IMR-90 (cell line): ENCODE results near the gene OR1Q1. TPM values are rescaled to one million over a fixed set of nuclear protein-coding genes. Genes with fewer than 3 reads are reported as not detected.
A peak's percentile ranks its signal among the peaks of the same experiment; 100 is the strongest.

Experiments
- ATAC-seq: fragments of 200-7000 bp; cut with Tn5 transposase; 2 replicates; pipeline ENCODE4 v1.9.1; 2020; ENCODE audit warnings: low read depth, mild to moderate bottlenecking, moderate library complexity
- BruUV-seq: library from RNA; stranded (reverse); fragments of 400-500 nt; replicated peaks from 2 replicates; lab custom pipeline; 2021; lab: Mats Ljungman, UMichigan
- CTCF ChIA-PET: fragments of 300-600 bp; formaldehyde crosslinking; extraction: SDS; loops from one replicate; lab custom pipeline; 2021; ENCODE audit warnings: antibody characterized with exemption; lab: Yijun Ruan, JAX
- POLR2A ChIA-PET: fragments of 300-600 bp; sonication (Branson Sonifier 250); formaldehyde crosslinking; loops from one replicate; lab custom pipeline; 2022; ENCODE audit warnings: antibody characterized with exemption; ENCODE audit not compliant: unreplicated experiment; lab: Charles Lee
- DNase-seq: peaks from one replicate; pipeline ENCODE4 v3.0.0; 2013
- H2AFZ ChIP-seq: replicated peaks from 2 replicates; pipeline ENCODE3; 2013; ENCODE audit warnings: low read length, mild to moderate bottlenecking; ENCODE audit not compliant: poor library complexity
- H2AK5ac ChIP-seq: 2 replicates; pipeline ENCODE4 v1.6.1; 2013; ENCODE audit warnings: low read depth, low read length, inconsistent platforms
- H2AK9ac ChIP-seq: replicated peaks from 2 replicates; pipeline ENCODE3; 2013; ENCODE audit warnings: mild to moderate bottlenecking, low read depth, low read length, moderate library complexity; ENCODE audit not compliant: poor library complexity
- H2BK120ac ChIP-seq: 2 replicates; pipeline ENCODE4 v1.6.1; 2013; ENCODE audit warnings: low read depth, low read length, inconsistent platforms
- H2BK15ac ChIP-seq: 3 replicates; pipeline ENCODE4 v1.6.1; 2013; ENCODE audit warnings: low read depth, low read length, inconsistent platforms
- H2BK20ac ChIP-seq: 2 replicates; pipeline ENCODE4 v1.6.1; 2013; ENCODE audit warnings: low read depth, mild to moderate bottlenecking, inconsistent platforms, low read length, moderate library complexity
- H2BK5ac ChIP-seq: 2 replicates; pipeline ENCODE4 v1.6.1; 2013; ENCODE audit warnings: mild to moderate bottlenecking, low read depth, low read length, inconsistent platforms; ENCODE audit not compliant: poor library complexity, severe bottlenecking
- H3K14ac ChIP-seq: replicated peaks from 2 replicates; pipeline ENCODE4 v1.6.1; 2013; ENCODE audit warnings: low read depth, low read length, inconsistent platforms
- H3K18ac ChIP-seq: 2 replicates; pipeline ENCODE4 v1.6.1; 2013; ENCODE audit warnings: low read depth, low read length, control low read depth
- H3K23ac ChIP-seq: 2 replicates; pipeline ENCODE4 v1.6.1; 2013; ENCODE audit warnings: low read depth, low read length, inconsistent platforms
- H3K27ac ChIP-seq: 2 replicates; pipeline ENCODE4 v1.5.1; 2013; ENCODE audit warnings: mild to moderate bottlenecking, control low read depth, low read length; ENCODE audit not compliant: insufficient read depth
- H3K27me3 ChIP-seq: 2 replicates; pipeline ENCODE4 v1.6.1; 2013; ENCODE audit warnings: low read length; ENCODE audit not compliant: control insufficient read depth, insufficient read depth
- H3K36me3 ChIP-seq: 2 replicates; pipeline ENCODE4 v1.6.1; 2013; ENCODE audit warnings: low read length, mixed read lengths; ENCODE audit not compliant: control insufficient read depth, insufficient read depth
- H3K4ac ChIP-seq: 2 replicates; pipeline ENCODE4 v1.6.1; 2013; ENCODE audit warnings: low read depth, low read length, inconsistent platforms
- H3K4me1 ChIP-seq: 2 replicates; pipeline ENCODE4 v1.6.1; 2013; ENCODE audit warnings: low read length, mixed read lengths; ENCODE audit not compliant: control insufficient read depth, insufficient read depth
- H3K4me2 ChIP-seq: 2 replicates; pipeline ENCODE4 v1.6.1; 2013; ENCODE audit warnings: low read depth, mild to moderate bottlenecking, control low read depth, low read length, moderate library complexity
- H3K4me3 ChIP-seq: 2 replicates; pipeline ENCODE4 v1.5.1; 2013; ENCODE audit warnings: low read depth, mild to moderate bottlenecking, control low read depth, low read length, moderate library complexity; ENCODE audit not compliant: insufficient read depth
- H3K56ac ChIP-seq: 2 replicates; pipeline ENCODE4 v1.6.1; 2013; ENCODE audit warnings: low read length, inconsistent platforms; ENCODE audit not compliant: insufficient read depth; ENCODE audit errors: extremely low read depth
- H3K79me1 ChIP-seq, 2 experiments: 2 replicates each; pipeline ENCODE4 v1.6.1; 2013; ENCODE audit warnings: low read length in 2 of 2, inconsistent platforms in 1 of 2, low read depth in 1 of 2
- H3K9ac ChIP-seq: 2 replicates; pipeline ENCODE4 v1.6.1; 2013; ENCODE audit warnings: low read depth, low read length, control low read depth
- H3K9me1 ChIP-seq: 2 replicates; pipeline ENCODE4 v1.6.1; 2013; ENCODE audit warnings: low read length, inconsistent platforms; ENCODE audit not compliant: insufficient read depth
- H3K9me3 ChIP-seq: 2 replicates; pipeline ENCODE4 v1.6.1; 2013; ENCODE audit warnings: low read length; ENCODE audit not compliant: control insufficient read depth, insufficient read depth
- H4K20me1 ChIP-seq: 2 replicates; pipeline ENCODE4 v1.6.1; 2013; ENCODE audit warnings: low read length, inconsistent platforms; ENCODE audit not compliant: insufficient read depth
- H4K5ac ChIP-seq: 2 replicates; pipeline ENCODE4 v1.6.1; 2013; ENCODE audit warnings: mild to moderate bottlenecking, low read depth, low read length, control low read depth
- H4K8ac ChIP-seq, 2 experiments: 2 replicates each; pipeline ENCODE4 v1.6.1; 2013; ENCODE audit warnings: low read depth in 2 of 2, low read length in 2 of 2, control low read depth in 1 of 2, inconsistent platforms in 1 of 2
- H4K91ac ChIP-seq: 2 replicates; pipeline ENCODE4 v1.6.1; 2013; ENCODE audit warnings: low read depth, low read length, inconsistent platforms; ENCODE audit not compliant: insufficient read depth
- BHLHE40 ChIP-seq: fragments of 150-350 bp; IDR thresholded peaks from 2 replicates; pipeline ENCODE4 v1.6.1; 2016; ENCODE audit warnings: mild to moderate bottlenecking, low read depth, low read length
- CHD1 ChIP-seq: IDR thresholded peaks from 2 replicates; pipeline ENCODE4 v1.6.1; 2012; ENCODE audit warnings: low read depth, low read length, improper control_type of control experiment
- FOS ChIP-seq: fragments of 150-350 bp; IDR thresholded peaks from 2 replicates; pipeline ENCODE4 v1.6.1; 2016; ENCODE audit warnings: low read depth, low read length
- MAFK ChIP-seq: IDR thresholded peaks from 2 replicates; pipeline ENCODE4 v1.6.1; 2012; ENCODE audit warnings: low read depth, low read length, improper control_type of control experiment
- MAZ ChIP-seq: IDR thresholded peaks from 2 replicates; pipeline ENCODE4 v1.6.1; 2012; ENCODE audit warnings: low read depth, mild to moderate bottlenecking, low read length, improper control_type of control experiment, moderate library complexity, borderline replicate concordance
- NFE2L2 ChIP-seq: fragments of 150-350 bp; IDR thresholded peaks from 2 replicates; pipeline ENCODE4 v1.6.1; 2016; ENCODE audit warnings: low read depth, mild to moderate bottlenecking, low read length
- POLR2A ChIP-seq: IDR thresholded peaks from 2 replicates; pipeline ENCODE4 v1.6.1; 2012; ENCODE audit warnings: mild to moderate bottlenecking, low read depth, low read length
- WGBS, 2 experiments: methylation state at CpG; one replicate each; pipeline versions ENCODE4 v1.1.5 to v1.1.7; 2013; ENCODE audit warnings: missing lambda C conversion rate in 2 of 2; ENCODE audit not compliant: insufficient read length in 1 of 2; ENCODE audit errors: extremely low coverage in 2 of 2; 5-methylcytosine and 5-hydroxymethylcytosine counted together
- dilution Hi-C: fragments of 300-500 bp; cut with HindIII; formaldehyde crosslinking; loops from one replicate; pipeline ENCODE4 v1.14.3; 2018; ENCODE audit warnings: low sequenced_read_pairs; ENCODE audit not compliant: unreplicated experiment
- in situ Hi-C: fragments of 300-500 bp; cut with MboI; formaldehyde crosslinking; loops from 3 replicates; pipeline ENCODE4 v1.14.3; 2019; ENCODE audit warnings: low sequenced_read_pairs, inconsistent platforms, mixed read lengths
- intact Hi-C: fragments of 100-400 bp; cut with micrococcal nuclease; formaldehyde crosslinking; loops from 2 replicates; pipeline ENCODE4 v1.10.0; 2022
- polyA plus RNA-seq, 3 experiments: library from polyadenylated mRNA; depleted of rRNA; stranded (reverse); fragments of >200 nt; gene quantifications; 2 replicates each; pipeline ENCODE4 v1.2.3, GENCODE V29; 2012; ENCODE audit warnings: low replicate concordance in 1 of 3
- total RNA-seq: library from RNA; depleted of rRNA; stranded (reverse); fragments of >200 nt; gene quantifications from 2 replicates; pipeline ENCODE4 v1.2.3, GENCODE V29; 2012
- TF ChIP-seq, protein P1 (sequence below): conservative IDR thresholded peaks from 2 replicates; pipeline ENCODE4 v1.5.1; 2012; ENCODE audit warnings: mild to moderate bottlenecking, low read depth, low read length, improper control_type of control experiment
- TF ChIP-seq, protein P2 (sequence below): fragments of 150-350 bp; IDR thresholded peaks from 2 replicates; pipeline ENCODE4 v1.6.1; 2017; ENCODE audit warnings: mild to moderate bottlenecking, antibody characterized with exemption, low read length, low read depth

OR1Q1 gene
- total and polyA plus RNA-seq, 2 of the 4 experiments (the other 2 are of a cell fraction): not detected

DNA sequence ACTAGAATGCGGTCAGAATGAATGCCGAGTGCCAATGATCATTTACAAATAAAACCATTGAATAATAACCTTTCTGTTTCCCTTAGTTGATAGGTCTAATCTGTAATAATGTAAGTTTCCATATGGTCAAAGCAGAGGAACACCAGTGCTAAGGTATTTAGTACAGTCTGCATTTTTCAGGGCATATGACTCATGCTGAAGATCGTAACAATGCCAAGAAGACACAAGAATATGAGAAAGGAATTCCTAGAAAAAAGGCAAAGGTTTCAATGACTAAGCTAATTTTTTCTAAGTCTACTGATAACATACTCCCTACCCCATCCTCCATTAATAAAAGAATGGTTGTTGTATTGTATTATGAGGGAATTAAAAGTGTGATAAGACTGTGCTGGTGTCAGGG, 34.2 kb upstream of the OR1Q1 start:
- no peak overlapping the region for H4K91ac ChIP-seq
- H3K14ac ChIP-seq: no peak overlapping the region
- H3K4ac ChIP-seq: no peak overlapping the region
- H2BK20ac ChIP-seq: no peak overlapping the region
- no peaks in the 10 kb centered on the region for H3K36me3 ChIP-seq
- ChIA-PET POLR2A (no interaction called here), CTCF (no interaction called here)
- H2BK120ac ChIP-seq: no peak overlapping the region
- H3K27me3 ChIP-seq: no peaks in the 10 kb centered on the region
- H3K9me1 ChIP-seq: no peaks in the 10 kb centered on the region
- no peaks in the 10 kb centered on the region for H3K4me1 ChIP-seq
- no peak overlapping the region for H4K8ac ChIP-seq
- no peak overlapping the region for H4K5ac ChIP-seq
- H3K4me3 ChIP-seq: no peak overlapping the region
- TF ChIP-seq POLR2A (no peak), BHLHE40 (no peak), CHD1 (no peak), MAZ (no peak), MAFK (peak; percentile 39; the same call in 1 of the 2 replicates), FOS (no peak), NFE2L2 (peak; percentile 66)
- TF ChIP-seq, protein P1, sequence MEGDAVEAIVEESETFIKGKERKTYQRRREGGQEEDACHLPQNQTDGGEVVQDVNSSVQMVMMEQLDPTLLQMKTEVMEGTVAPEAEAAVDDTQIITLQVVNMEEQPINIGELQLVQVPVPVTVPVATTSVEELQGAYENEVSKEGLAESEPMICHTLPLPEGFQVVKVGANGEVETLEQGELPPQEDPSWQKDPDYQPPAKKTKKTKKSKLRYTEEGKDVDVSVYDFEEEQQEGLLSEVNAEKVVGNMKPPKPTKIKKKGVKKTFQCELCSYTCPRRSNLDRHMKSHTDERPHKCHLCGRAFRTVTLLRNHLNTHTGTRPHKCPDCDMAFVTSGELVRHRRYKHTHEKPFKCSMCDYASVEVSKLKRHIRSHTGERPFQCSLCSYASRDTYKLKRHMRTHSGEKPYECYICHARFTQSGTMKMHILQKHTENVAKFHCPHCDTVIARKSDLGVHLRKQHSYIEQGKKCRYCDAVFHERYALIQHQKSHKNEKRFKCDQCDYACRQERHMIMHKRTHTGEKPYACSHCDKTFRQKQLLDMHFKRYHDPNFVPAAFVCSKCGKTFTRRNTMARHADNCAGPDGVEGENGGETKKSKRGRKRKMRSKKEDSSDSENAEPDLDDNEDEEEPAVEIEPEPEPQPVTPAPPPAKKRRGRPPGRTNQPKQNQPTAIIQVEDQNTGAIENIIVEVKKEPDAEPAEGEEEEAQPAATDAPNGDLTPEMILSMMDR: no peak
- TF ChIP-seq, protein P2, sequence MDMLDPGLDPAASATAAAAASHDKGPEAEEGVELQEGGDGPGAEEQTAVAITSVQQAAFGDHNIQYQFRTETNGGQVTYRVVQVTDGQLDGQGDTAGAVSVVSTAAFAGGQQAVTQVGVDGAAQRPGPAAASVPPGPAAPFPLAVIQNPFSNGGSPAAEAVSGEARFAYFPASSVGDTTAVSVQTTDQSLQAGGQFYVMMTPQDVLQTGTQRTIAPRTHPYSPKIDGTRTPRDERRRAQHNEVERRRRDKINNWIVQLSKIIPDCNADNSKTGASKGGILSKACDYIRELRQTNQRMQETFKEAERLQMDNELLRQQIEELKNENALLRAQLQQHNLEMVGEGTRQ: no peak
- no peaks in the 10 kb centered on the region for H3K9me3 ChIP-seq
- H2AK9ac ChIP-seq: no peak overlapping the region
- H4K20me1 ChIP-seq: no peaks in the 10 kb centered on the region
- no TSS peak for BruUV-seq
- H3K27ac ChIP-seq: no peak overlapping the region
- no CpG with 5 or more reads among the region's 3 CpGs for WGBS, 2 experiments
- DNase-seq: peak; percentile 61
- no peaks in the 10 kb centered on the region for H3K79me1 ChIP-seq
- no peak overlapping the region for H2BK15ac ChIP-seq
- no peak overlapping the region for H3K56ac ChIP-seq
- no peak overlapping the region for H3K9ac ChIP-seq
- H3K18ac ChIP-seq: no peak overlapping the region
- H3K4me2 ChIP-seq: no peak overlapping the region
- dilution Hi-C loops: no loop called here
- in situ Hi-C loops: no loop called here
- H2BK5ac ChIP-seq: no peak overlapping the region
- peak; percentile 85 for ATAC-seq
- H2AFZ ChIP-seq: no peak overlapping the region
- no peak overlapping the region for H2AK5ac ChIP-seq
- no peak overlapping the region for H3K23ac ChIP-seq
- intact Hi-C loops: no loop called here
